ENCODE results near the gene AFAP1. TPM values are rescaled to one million over a fixed set of nuclear protein-coding genes. Genes with fewer than 3 reads are reported as not detected.

The AFAP1 gene
- total RNA-seq, 1 experiment from 2014 or later = 94.7 TPM

GRCh38 chr4:7719354-7720174, 220.1 kb downstream of the AFAP1 start:
- in situ Hi-C loops (cut with HindIII; ENCODE audit: low pct_unique_long_range_greater_than_20kb, low sequenced_read_pairs) (no loop called here), intact Hi-C loops (cut with micrococcal nuclease; ENCODE audit: unreplicated experiment) (no loop called here)
- DNase-seq (ENCODE audit: low read depth, low spot score) = no peak
- TF ChIP-seq POLR2AphosphoS5 (IDR thresholded peaks at IDR 0.05; ENCODE audit: low read depth, low read length) = no peak
- TF ChIP-seq, protein P1, sequence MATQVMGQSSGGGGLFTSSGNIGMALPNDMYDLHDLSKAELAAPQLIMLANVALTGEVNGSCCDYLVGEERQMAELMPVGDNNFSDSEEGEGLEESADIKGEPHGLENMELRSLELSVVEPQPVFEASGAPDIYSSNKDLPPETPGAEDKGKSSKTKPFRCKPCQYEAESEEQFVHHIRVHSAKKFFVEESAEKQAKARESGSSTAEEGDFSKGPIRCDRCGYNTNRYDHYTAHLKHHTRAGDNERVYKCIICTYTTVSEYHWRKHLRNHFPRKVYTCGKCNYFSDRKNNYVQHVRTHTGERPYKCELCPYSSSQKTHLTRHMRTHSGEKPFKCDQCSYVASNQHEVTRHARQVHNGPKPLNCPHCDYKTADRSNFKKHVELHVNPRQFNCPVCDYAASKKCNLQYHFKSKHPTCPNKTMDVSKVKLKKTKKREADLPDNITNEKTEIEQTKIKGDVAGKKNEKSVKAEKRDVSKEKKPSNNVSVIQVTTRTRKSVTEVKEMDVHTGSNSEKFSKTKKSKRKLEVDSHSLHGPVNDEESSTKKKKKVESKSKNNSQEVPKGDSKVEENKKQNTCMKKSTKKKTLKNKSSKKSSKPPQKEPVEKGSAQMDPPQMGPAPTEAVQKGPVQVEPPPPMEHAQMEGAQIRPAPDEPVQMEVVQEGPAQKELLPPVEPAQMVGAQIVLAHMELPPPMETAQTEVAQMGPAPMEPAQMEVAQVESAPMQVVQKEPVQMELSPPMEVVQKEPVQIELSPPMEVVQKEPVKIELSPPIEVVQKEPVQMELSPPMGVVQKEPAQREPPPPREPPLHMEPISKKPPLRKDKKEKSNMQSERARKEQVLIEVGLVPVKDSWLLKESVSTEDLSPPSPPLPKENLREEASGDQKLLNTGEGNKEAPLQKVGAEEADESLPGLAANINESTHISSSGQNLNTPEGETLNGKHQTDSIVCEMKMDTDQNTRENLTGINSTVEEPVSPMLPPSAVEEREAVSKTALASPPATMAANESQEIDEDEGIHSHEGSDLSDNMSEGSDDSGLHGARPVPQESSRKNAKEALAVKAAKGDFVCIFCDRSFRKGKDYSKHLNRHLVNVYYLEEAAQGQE (IDR thresholded peaks at IDR 0.05; ENCODE audit: insufficient read depth in 1 of 2, low read depth in 2 of 2, low read length in 1 of 2) = no peak
- TF ChIP-seq, protein P2, sequence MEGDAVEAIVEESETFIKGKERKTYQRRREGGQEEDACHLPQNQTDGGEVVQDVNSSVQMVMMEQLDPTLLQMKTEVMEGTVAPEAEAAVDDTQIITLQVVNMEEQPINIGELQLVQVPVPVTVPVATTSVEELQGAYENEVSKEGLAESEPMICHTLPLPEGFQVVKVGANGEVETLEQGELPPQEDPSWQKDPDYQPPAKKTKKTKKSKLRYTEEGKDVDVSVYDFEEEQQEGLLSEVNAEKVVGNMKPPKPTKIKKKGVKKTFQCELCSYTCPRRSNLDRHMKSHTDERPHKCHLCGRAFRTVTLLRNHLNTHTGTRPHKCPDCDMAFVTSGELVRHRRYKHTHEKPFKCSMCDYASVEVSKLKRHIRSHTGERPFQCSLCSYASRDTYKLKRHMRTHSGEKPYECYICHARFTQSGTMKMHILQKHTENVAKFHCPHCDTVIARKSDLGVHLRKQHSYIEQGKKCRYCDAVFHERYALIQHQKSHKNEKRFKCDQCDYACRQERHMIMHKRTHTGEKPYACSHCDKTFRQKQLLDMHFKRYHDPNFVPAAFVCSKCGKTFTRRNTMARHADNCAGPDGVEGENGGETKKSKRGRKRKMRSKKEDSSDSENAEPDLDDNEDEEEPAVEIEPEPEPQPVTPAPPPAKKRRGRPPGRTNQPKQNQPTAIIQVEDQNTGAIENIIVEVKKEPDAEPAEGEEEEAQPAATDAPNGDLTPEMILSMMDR (IDR thresholded peaks at IDR 0.05) = peak; percentile 87
- H3K4me3 ChIP-seq (ENCODE audit: low read depth in 2 of 2, low read length in 2 of 2) = peak overlapping the region; percentile 11 to 21; a peak in 2 of 4 replicates
- BruUV-seq (replicated peaks) = no TSS peak
- CTCF ChIA-PET = interaction anchor here (0.5 kb wide), 1 partner anchor 273 kb away, joined by 4 read pairs; no protein-coding TSS in a partner anchor
- no peaks in the 10 kb centered on the region for H3K9me3 ChIP-seq (ENCODE audit: control insufficient read depth, insufficient read depth, low read depth, low read length)
- no peaks in the 10 kb centered on the region for H3K27me3 ChIP-seq (ENCODE audit: control insufficient read depth, insufficient read depth, low read length)
- POLR2A ChIA-PET = no interaction called here
- no peak overlapping the region for H3K27ac ChIP-seq (ENCODE audit: low read length)
- H3K4me1 ChIP-seq (ENCODE audit: control insufficient read depth, insufficient read depth, low read length) = no peaks in the 10 kb centered on the region
- ATAC-seq = peak; percentile 88
- H3K36me3 ChIP-seq (ENCODE audit: control insufficient read depth, insufficient read depth, low read length) = no peaks in the 10 kb centered on the region

GRCh38 chr4:7717946-7718490, 221.6 kb downstream of the AFAP1 start:
- DNase-seq (ENCODE audit: low read depth, low spot score) (no peak), ATAC-seq (no peak)
- H3K9me3 ChIP-seq (ENCODE audit: control insufficient read depth, insufficient read depth, low read depth, low read length) = no peaks in the 10 kb centered on the region
- no peaks in the 10 kb centered on the region for H3K27me3 ChIP-seq (ENCODE audit: control insufficient read depth, insufficient read depth, low read length)
- POLR2A ChIA-PET = no interaction called here
- H3K27ac ChIP-seq (ENCODE audit: low read length) = no peak overlapping the region
- CTCF ChIA-PET = no interaction called here
- H3K36me3 ChIP-seq (ENCODE audit: control insufficient read depth, insufficient read depth, low read length) = no peaks in the 10 kb centered on the region
- H3K4me3 ChIP-seq (ENCODE audit: low read depth in 2 of 2, low read length in 2 of 2) = no peak overlapping the region
- in situ Hi-C loops (cut with HindIII; ENCODE audit: low pct_unique_long_range_greater_than_20kb, low sequenced_read_pairs) (no loop called here), intact Hi-C loops (cut with micrococcal nuclease; ENCODE audit: unreplicated experiment) (no loop called here)
- TF ChIP-seq POLR2AphosphoS5 (IDR thresholded peaks at IDR 0.05; ENCODE audit: low read depth, low read length) = no peak
- no peak for TF ChIP-seq SIN3A (IDR thresholded peaks at IDR 0.05; ENCODE audit: borderline replicate concordance, insufficient read depth, low read depth, low read length)
- TF ChIP-seq, protein P1 (IDR thresholded peaks at IDR 0.05; ENCODE audit: insufficient read depth in 1 of 2, low read depth in 2 of 2, low read length in 1 of 2) = no peak
- no peak for TF ChIP-seq TCF7L2 (IDR thresholded peaks at IDR 0.05; ENCODE audit: low read depth, low read length)
- TF ChIP-seq, protein P2 (IDR thresholded peaks at IDR 0.05) = no peak
- no peaks in the 10 kb centered on the region for H3K4me1 ChIP-seq (ENCODE audit: control insufficient read depth, insufficient read depth, low read length)
- no TSS peak for BruUV-seq (replicated peaks)
